Left renal cortex interstitium (tissue), 4 donors: ENCODE data around the gene CNTNAP2. TPM values are rescaled to one million over a fixed set of nuclear protein-coding genes. Genes with fewer than 3 reads are reported as not detected.
"Not testable (repeated sequence)": the region's sequence is repeated elsewhere in the genome, so short reads cannot be mapped to it uniquely, and the experiment has no call there.

Source experiments
- DNase-seq, 4 donors: peaks; one replicate each; pipeline ENCODE4 v3.0.0-alpha.2; 2013; ENCODE audit warnings: low read depth in 4 of 4, low spot score in 2 of 4, missing footprints in 1 of 4
- polyA plus RNA-seq, 4 donors: library from polyadenylated mRNA; unstranded; fragments of 120-200 nt; gene quantifications; one replicate each; pipeline ENCODE4 v1.2.1, GENCODE V29; 2013; ENCODE audit not compliant: insufficient read length in 4 of 4

Gene CNTNAP2
- polyA plus RNA-seq, 4 donors: 22.3 to 27.6 (median 27.1) TPM

DNA sequence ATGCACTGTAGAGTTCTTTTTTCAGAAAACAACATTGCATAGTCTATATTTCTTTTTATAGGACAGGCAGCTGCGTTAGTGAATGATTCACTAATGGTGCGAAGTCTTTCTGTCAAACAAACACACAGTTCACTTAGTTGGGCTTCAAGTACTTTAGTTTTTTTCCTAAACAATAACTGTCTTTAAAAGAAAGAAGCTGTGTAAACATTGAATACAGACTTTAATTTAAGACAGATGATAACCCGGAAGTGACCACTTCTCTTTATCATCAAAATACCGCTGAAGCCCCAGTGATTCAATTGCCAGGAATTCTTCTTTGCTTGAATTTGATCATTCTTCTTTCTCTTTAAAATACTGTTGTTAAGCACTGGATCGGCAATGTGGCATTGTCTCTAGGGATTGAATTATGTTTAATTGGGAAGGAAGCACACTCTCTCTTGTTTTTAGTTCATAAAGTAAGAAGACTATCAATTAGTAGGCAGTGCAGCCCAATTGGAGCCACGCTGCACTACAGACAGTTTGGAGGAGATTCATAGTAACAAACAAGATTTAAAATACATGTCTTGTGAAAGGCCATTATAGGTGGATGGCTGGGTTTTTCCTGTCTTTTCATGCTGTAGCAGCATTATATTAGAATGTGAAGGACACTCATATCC, 30.4 kb downstream of the CNTNAP2 start:
- DNase-seq: peak in 1 of 4 donors; percentile 16

- no peak for DNase-seq
Observed at GRCh38 chr7:146150153-146150552, 33.6 kb downstream of the CNTNAP2 start.

GRCh38 chr7:146172112-146172511, 55.5 kb downstream of the CNTNAP2 start:
- no peak for DNase-seq

GRCh38 chr7:146175716-146176115, 59.1 kb downstream of the CNTNAP2 start:
- DNase-seq: no peak

GRCh38 chr7:146176860-146177259, 60.3 kb downstream of the CNTNAP2 start:
- peak in 1 of 4 donors; percentile 37 for DNase-seq

DNA sequence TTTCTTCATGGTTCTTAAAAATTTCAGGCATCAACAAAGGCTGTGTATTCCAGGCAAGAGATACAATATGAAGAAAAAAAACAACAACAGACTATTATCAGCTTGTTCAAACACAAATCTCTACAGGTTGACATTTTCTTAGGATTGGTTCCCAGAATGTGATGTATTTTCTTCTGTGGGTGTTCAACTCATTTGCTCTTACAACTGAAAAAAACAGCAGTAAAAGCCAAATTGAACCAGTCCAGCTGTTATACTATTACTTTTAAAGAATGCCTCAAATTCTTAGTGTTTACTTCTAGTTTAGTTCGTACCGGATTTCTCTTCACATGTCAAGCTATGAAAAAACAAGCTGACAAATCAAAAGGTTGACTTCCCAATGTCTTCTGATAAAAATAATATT, 60.7 kb downstream of the CNTNAP2 start:
- peak in 3 of 4 donors; percentile 21 to 58 (median 37) for DNase-seq

- DNase-seq: no peak
Observed at GRCh38 chr7:146185844-146186243, 69.2 kb downstream of the CNTNAP2 start.

- DNase-seq: not testable (repeated sequence)
Observed at GRCh38 chr7:146191428-146191827, 74.8 kb downstream of the CNTNAP2 start.

GRCh38 chr7:146201945-146202344, 85.3 kb downstream of the CNTNAP2 start:
- DNase-seq: no peak

DNA sequence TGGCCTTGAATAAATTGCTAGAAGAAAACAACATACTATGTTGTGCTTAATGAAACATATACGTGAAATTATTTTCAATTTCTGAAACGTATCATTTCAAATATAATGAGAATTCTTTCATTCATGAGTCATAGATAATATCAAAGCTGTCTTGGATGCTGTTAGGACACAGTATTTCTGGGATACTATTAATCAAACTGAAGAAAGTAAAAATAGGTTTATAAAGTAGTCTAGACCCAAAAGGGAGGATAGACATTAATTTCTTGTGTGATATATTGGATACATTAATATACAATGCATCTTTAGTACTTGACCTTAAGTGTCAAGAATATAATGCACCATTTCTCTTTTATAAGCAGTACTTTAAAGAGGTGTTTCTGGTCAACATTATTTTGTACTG, 89.7 kb downstream of the CNTNAP2 start:
- DNase-seq: no peak

GRCh38 chr7:146208492-146208891, 91.9 kb downstream of the CNTNAP2 start:
- peak in 1 of 4 donors; percentile 8 for DNase-seq

- DNase-seq: no peak
Observed at GRCh38 chr7:146214842-146215241, 98.2 kb downstream of the CNTNAP2 start.

- DNase-seq: no peak
Observed at GRCh38 chr7:146216396-146217041, 99.9 kb downstream of the CNTNAP2 start.

GRCh38 chr7:146223851-146224250, 107.2 kb downstream of the CNTNAP2 start:
- no peak for DNase-seq

- no peak for DNase-seq
Observed at GRCh38 chr7:146232604-146233003, 116.0 kb downstream of the CNTNAP2 start.

DNA sequence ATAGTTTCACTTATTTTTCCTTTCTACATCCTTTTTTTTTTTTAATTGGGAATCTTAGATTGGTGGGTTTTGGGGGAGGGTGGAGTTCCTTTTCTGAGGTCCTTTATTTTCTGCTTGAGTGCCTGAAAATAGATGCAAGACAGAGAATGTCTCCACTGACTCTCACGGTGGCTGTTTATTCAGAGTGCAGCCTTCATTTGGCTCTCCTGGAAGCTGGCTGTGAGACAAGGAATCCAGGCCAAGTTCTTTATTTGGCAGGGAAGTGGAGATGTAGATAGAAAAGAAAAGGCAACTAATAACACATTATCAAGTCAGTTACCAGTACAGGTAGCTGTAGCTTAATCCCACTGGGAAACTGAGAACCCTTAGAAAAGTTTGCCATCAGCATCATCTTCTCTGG, 118.6 kb downstream of the CNTNAP2 start:
- no peak for DNase-seq

GRCh38 chr7:146242661-146243060, 126.1 kb downstream of the CNTNAP2 start:
- no peak for DNase-seq

GRCh38 chr7:146247991-146248390, 131.4 kb downstream of the CNTNAP2 start:
- DNase-seq: not testable (repeated sequence)

DNA sequence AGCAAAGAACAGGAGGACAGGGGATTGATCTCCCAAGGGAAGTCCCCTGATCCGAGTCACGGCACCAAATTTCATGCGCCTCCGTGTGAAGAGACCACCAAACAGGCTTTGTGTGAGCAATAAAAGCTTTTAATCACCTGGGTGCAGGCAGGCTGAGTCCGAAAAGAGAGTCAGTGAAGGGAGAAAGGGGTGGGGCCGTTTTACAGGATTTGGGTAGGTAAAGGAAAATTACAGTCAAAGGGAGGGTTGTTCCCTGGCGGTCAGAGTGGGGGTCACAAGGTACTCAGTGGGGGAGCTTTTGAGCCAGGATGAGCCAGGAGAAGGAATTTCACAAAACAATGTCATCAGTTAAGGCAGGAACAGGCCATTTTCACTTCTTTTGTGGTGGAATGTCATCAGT, 132.1 kb downstream of the CNTNAP2 start:
- DNase-seq: not testable (repeated sequence)

GRCh38 chr7:146249272-146249671, 132.7 kb downstream of the CNTNAP2 start:
- DNase-seq: no peak

- DNase-seq: peak in 1 of 4 donors; percentile 15
Observed at GRCh38 chr7:146255609-146256008, 139.0 kb downstream of the CNTNAP2 start.

GRCh38 chr7:146262527-146262926, 145.9 kb downstream of the CNTNAP2 start:
- DNase-seq: no peak
